ENCODE measurements around the gene POU4F2. TPM values are rescaled to one million over a fixed set of nuclear protein-coding genes. Genes with fewer than 3 reads are reported as not detected.

POU4F2 gene
- total RNA-seq = 0.14 and 0.20 TPM in 2 replicates
- long read RNA-seq = 0 reads

GRCh38 chr4:146638786-146639505 lies at the start of gene POU4F2:
POU4F2 (plus strand) TSS chr4:146638893; CDS start chr4:146639141, 248 bp downstream.
- Mint-ChIP-seq H3K27me3 (ENCODE audit: low read depth) (peaks cover 99% of the 10 kb centered on the region), H3K9me3 (no peaks in the 10 kb centered on the region), H3K4me1 (peaks cover 21% of the 10 kb centered on the region), H3K4me3 (peak within 1 kb of the TSS; percentile 84), H3K27ac (ENCODE audit: unreplicated experiment) (no peak within 1 kb of the TSS), H3K36me3 (ENCODE audit: low read depth) (no peaks in the 10 kb centered on the region)
- TF ChIP-seq CTCF (conservative IDR thresholded peaks at IDR 0.05) = no peak
- peak; percentile 30 for DNase-seq (ENCODE audit: low read depth, low spot score)

DNA sequence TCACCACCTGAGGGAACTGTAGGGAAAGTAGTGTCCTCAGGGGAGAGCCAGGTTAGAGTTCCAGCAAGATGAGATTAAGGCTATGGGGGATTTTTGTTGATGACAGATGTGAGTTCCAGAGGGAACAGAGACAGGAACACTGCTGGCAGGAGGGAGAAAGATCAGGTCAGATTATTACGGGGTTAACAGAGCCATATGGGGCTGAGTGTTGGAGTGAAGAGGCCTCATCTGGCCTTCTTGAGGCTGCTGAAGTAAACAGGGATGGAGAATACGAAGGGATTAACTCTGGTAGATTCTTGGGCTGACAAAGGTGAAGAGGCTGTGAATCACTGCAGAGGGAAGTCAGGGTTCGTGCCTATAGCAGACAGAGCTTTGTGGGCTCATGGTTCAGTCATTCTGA lies 47.9 kb upstream of the POU4F2 start:
- Mint-ChIP-seq H3K4me3 (no peak overlapping the region), H3K4me1 (no peaks in the 10 kb centered on the region), H3K27me3 (ENCODE audit: low read depth) (peaks cover 7% of the 10 kb centered on the region), H3K27ac (ENCODE audit: unreplicated experiment) (no peak overlapping the region), H3K36me3 (ENCODE audit: low read depth) (peaks cover 3% of the 10 kb centered on the region), H3K9me3 (no peaks in the 10 kb centered on the region)
- no peak for TF ChIP-seq CTCF (conservative IDR thresholded peaks at IDR 0.05)
- no peak for DNase-seq (ENCODE audit: low read depth, low spot score)

- H3K4me1 Mint-ChIP-seq = no peaks in the 10 kb centered on the region
- no peak for DNase-seq (ENCODE audit: low read depth, low spot score)
- H3K9me3 Mint-ChIP-seq = peaks cover 5% of the 10 kb centered on the region
- no peak overlapping the region for H3K4me3 Mint-ChIP-seq
- peaks cover 3% of the 10 kb centered on the region for H3K36me3 Mint-ChIP-seq (ENCODE audit: low read depth)
- no peak overlapping the region for H3K27ac Mint-ChIP-seq (ENCODE audit: unreplicated experiment)
- peaks cover 3% of the 10 kb centered on the region for H3K27me3 Mint-ChIP-seq (ENCODE audit: low read depth)
- TF ChIP-seq CTCF (conservative IDR thresholded peaks at IDR 0.05) = no peak
These were observed 46.7 kb upstream of the POU4F2 start for GRCh38 chr4:146592019-146592418.

GRCh38 chr4:146632770-146633470 lies 5.8 kb upstream of the POU4F2 start:
- Mint-ChIP-seq H3K27ac (ENCODE audit: unreplicated experiment) (no peak overlapping the region), H3K4me3 (no peak overlapping the region), H3K36me3 (ENCODE audit: low read depth) (no peaks in the 10 kb centered on the region), H3K4me1 (peaks cover 11% of the 10 kb centered on the region), H3K27me3 (ENCODE audit: low read depth) (peaks cover 100% of the 10 kb centered on the region), H3K9me3 (no peaks in the 10 kb centered on the region)
- TF ChIP-seq CTCF (conservative IDR thresholded peaks at IDR 0.05) = no peak
- no peak for DNase-seq (ENCODE audit: low read depth, low spot score)

GRCh38 chr4:146633471-146633800 lies 5.3 kb upstream of the POU4F2 start:
- no peak for TF ChIP-seq CTCF (conservative IDR thresholded peaks at IDR 0.05)
- Mint-ChIP-seq H3K9me3 (no peaks in the 10 kb centered on the region), H3K4me1 (peaks cover 11% of the 10 kb centered on the region), H3K27me3 (ENCODE audit: low read depth) (peaks cover 100% of the 10 kb centered on the region), H3K4me3 (no peak overlapping the region), H3K36me3 (ENCODE audit: low read depth) (no peaks in the 10 kb centered on the region), H3K27ac (ENCODE audit: unreplicated experiment) (no peak overlapping the region)
- no peak for DNase-seq (ENCODE audit: low read depth, low spot score)
